Right lobe of liver (tissue), 4 donors: ENCODE measurements around the gene ENKD1.

ENCODE experiments used
- CTCF ChIP-seq, 4 donors: fragments of 200-600 bp in 3 of 4; fragments of 450-650 bp in 1 of 4; IDR thresholded peaks; one replicate each; pipeline versions ENCODE4 v1.5.1 to v1.8.0; 2016 to 2022; ENCODE audit warnings: antibody characterized with exemption in 4 of 4, mild to moderate bottlenecking in 2 of 4
- POLR2A ChIP-seq: fragments of 450-650 bp; IDR thresholded peaks from one replicate; pipeline ENCODE4 v1.6.1; 2017; ENCODE audit warnings: antibody characterized with exemption, mild to moderate bottlenecking
- donor health status: DM: no; HTN: no; CAD: no.
- donor health status: DM: no; HTN: no; CAD: no.
- donor health status: DM: no; HTN: yes; CAD: no.

DNA sequence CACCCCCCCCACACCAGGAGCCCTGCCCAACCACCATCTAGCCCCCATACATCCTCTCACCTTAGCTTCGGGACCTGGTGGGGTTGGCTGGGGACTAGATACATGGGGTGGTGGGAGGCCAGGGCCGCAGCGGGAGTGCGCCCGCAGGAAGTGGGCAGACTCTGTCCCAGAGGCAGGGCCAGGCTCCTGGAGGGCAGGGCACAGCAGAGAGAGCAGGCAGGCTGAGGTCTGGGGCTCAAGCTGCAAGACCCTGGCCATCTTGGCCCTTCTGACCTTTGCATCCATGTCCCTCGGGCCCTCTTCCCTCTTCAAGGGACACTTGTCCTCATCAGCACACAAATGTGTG is 2.7 kb downstream of the ENKD1 start:
- TF ChIP-seq CTCF (IDR thresholded peaks at IDR 0.05): no peak
- TF ChIP-seq POLR2A: no peak
